ENCODE measurements around the gene HDAC2.
"Not testable (repeated sequence)": the region's sequence is repeated elsewhere in the genome, so short reads cannot be mapped to it uniquely, and the experiment has no call there.

- not testable (repeated sequence) for TF ChIP-seq EZH2phosphoT487 (IDR thresholded peaks at IDR 0.05; ENCODE audit: low read depth); CTCF (IDR thresholded peaks at IDR 0.05; ENCODE audit: low read depth, low read length)
These were observed 60.7 kb downstream of the HDAC2 start for GRCh38 chr6:113910285-113910684.

All from OCI-LY3 (cell line).